ENCODE data around the gene NDUFS4.
"Not testable (repeated sequence)": the region's sequence is repeated elsewhere in the genome, so short reads cannot be mapped to it uniquely, and the experiment has no call there.

The NDUFS4 gene

GRCh38 chr5:53560506-53561191 is at the start of gene NDUFS4:
Gene NDUFS4 (plus strand): TSS chr5:53560639. CDS start chr5:53560663, 24 bp downstream.
- peak; percentile 86 for DNase-seq

DNA sequence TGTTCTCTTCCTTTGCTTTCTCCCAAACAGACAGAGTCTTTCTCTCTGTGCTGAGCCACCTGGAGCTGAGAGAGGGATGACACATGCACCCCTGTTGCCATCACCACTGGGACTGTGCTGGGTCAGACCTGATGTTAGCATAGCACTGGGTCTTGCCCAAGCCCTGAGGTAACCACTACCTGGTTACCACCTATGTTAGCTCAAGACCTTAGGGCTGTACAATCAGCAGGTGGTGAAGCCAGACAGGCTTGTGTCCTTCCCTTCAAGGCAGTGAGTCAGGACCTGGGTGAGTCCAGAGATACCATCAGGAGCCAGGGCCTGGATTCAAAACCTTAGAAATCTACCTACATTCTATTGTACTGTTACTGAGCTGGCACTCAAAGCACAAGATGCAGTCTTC is 47.9 kb upstream of the NDUFS4 start:
- no peak for DNase-seq

DNA sequence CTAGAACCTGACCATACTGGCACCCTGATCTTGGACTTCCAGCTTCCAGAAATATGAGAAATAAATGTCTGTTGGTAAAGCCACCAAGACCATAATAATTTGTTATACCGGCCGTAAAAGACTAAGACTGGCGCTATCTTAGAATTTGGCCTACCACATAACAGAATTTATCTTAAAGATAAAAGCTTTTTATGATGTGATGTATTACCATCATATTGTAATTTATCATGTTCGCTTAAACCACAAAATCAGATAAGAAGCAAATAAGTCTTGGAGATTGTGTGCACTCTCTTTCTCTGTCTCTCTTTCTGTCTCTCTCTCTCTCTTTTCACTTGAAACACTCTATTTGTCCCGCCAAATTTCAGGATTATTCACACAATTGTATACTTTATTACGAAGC is 44.5 kb upstream of the NDUFS4 start:
- DNase-seq = no peak

- no peak for DNase-seq
Observed at GRCh38 chr5:53520813-53521212, 39.6 kb upstream of the NDUFS4 start.

GRCh38 chr5:53537711-53538110 is 22.7 kb upstream of the NDUFS4 start:
- DNase-seq = no peak

DNA sequence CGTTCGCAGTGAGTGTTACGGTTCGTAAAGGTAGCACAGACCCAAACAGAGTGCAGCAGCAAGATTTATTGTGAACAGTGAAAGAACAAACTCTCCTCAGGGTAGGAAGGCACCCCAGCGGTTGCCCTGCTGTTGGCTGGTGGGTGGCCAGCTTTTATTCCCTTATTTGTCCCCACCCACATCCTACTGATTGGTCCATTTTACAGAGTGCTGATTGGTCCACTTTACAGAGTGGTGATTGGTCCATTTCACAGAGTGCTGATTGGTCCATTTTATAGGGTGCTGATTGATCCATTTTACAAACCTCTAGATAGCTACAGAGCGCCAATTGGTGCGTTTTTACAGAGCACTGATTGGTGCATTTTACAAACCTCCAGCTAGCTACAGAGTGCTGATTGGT is 19.7 kb upstream of the NDUFS4 start:
- not testable (repeated sequence) for DNase-seq

DNA sequence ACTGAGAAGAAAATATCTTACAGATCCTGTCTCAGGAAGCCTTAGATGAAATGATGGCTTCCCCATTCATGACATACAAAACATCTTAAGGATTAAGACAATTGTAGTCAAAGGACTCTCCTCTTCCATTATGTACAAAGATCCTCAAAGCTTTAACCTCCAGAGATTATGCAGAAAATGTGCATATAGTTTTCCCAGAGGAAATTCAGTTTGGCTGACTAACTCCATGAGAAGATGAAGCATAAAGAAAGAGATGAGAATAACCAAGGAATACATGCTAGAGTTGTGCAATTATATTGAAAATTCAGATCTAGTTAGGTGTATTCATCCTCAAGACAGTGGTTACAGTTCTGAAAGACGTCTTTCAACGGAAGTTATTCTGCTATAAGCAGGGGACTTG is 18.6 kb upstream of the NDUFS4 start:
- DNase-seq = no peak

GRCh38 chr5:53542926-53543325 is 17.5 kb upstream of the NDUFS4 start:
- DNase-seq = no peak

DNA sequence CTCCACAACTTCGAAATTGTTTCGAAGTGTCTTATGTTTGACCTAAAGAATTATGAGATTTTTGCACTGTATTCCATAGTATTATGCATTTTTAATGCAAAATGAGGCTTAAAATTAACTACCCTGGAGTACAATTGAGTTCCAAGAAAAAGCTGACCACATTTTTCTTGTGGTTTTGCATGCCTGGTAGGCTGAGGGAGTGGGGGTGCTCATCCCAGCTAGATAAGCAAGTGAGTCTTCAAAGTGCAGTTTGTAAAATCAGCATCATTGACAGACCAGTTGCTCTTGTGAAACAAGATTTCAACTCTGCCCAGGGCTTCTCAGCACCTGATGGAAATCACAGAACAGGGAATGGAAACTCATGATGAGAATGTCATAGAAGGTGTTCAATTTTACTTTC is 17.0 kb upstream of the NDUFS4 start:
- no peak for DNase-seq

- DNase-seq = no peak
Observed at GRCh38 chr5:53545744-53546143, 14.7 kb upstream of the NDUFS4 start.

DNA sequence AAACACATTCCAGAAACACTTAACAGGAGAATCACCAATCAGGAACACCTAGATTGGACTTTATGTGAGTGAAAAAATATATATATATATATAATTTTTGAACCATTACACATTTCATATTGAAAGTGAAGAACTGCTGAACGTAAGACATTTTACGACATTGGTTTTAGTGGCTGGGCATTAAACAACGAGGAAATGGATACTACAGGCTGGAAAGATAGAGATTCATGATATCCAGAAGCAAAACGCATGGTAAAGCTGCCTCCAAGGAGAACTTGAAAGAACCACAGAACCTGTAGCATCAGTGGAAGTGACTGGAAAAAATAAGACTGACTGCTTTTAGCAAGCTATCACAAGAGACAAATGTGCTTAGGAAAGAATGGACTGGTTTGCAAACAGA is 13.2 kb upstream of the NDUFS4 start:
- no peak for DNase-seq

DNA sequence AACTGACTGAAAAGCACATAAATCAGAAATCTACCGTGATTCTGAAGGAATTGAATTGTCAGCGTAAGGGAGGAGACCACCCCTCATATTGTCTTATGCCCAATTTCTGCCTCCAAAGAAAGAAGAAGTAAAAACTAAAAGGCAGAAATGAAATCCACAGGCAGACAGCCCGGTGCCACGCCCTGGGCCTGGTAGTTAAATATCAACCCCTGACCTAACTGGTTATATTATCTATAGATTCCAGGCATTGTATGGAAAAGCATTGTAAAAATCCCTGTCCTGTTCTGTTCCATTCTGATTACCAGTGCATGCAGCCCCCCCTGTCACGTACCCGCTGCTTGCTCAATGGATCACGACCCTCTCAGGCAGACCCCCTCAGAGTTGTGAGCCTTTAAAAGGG is 11.9 kb upstream of the NDUFS4 start:
- DNase-seq = not testable (repeated sequence)

- no peak for DNase-seq
Observed at GRCh38 chr5:53549792-53550191, 10.6 kb upstream of the NDUFS4 start.

GRCh38 chr5:53552561-53552960 is 7.9 kb upstream of the NDUFS4 start:
- DNase-seq = no peak

DNA sequence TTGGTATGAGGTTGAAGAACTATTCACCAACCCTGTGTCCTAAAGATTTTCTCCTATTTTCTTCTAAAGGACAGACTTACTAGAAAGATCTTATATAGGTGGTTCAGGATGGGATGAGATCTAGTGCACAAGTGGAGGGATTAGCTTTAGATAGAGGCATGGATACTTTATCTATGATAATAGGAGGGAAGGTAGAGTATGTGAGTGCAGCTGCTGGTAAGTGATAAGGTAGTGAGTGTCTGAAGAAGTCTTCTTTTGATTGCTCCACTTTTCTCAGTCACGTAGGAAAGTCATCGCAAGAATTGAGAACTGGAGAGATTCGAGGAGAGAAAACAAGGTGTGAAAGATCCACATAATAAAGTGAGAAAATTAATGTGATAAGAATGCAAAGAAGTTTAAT is 6.0 kb upstream of the NDUFS4 start:
- DNase-seq = no peak

GRCh38 chr5:53555160-53555559 is 5.3 kb upstream of the NDUFS4 start:
- no peak for DNase-seq

- no peak for DNase-seq
Observed at GRCh38 chr5:53556001-53556400, 4.4 kb upstream of the NDUFS4 start.

DNA sequence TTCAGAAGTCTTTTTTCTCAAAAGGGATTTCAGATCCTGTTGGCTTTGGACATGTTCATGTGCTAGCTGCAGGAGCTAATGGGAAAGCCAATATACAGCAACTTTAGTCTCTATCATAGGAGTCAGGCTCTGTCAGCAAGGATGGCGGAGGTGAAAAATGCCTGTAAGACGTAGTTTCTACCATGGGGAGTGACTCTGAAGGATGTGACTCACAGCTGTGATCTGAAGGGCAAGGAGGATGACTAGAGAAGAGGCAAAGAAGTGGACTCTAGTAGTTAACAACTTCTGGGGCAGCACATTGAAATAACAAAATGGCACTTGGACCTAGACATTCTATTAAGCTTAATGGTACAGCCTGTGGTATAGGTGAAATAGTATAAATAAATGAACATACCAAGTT is 3.1 kb upstream of the NDUFS4 start:
- DNase-seq = no peak

- no peak for DNase-seq
Observed at GRCh38 chr5:53558966-53559365, 1.5 kb upstream of the NDUFS4 start.

DNA sequence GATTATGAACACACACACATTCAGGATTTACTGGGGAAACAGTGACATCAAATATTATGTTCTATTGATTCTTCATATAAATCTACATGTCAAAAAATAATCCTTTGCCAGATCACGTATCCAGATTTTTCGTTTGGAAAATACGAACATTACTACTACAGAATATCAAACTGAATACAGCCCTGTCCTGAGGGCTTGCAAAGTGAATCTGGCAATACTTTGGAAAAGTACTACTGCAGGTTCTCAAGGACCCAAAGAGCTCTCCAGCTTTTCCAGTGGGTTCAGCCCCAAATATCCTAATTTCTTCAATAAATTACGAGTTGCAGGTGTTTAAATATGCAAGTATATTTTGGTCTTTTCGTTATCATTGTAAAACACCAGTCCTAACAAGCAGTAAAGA is 411 bp upstream of the NDUFS4 start:
- no peak for DNase-seq

GRCh38 chr5:53568401-53568800 is 8.0 kb downstream of the NDUFS4 start:
- DNase-seq = no peak

GRCh38 chr5:53568871-53569270 is 8.4 kb downstream of the NDUFS4 start:
- no peak for DNase-seq

- no peak for DNase-seq
Observed at GRCh38 chr5:53569453-53569852, 9.0 kb downstream of the NDUFS4 start.

GRCh38 chr5:53571403-53571802 is 11.0 kb downstream of the NDUFS4 start:
- no peak for DNase-seq

DNA sequence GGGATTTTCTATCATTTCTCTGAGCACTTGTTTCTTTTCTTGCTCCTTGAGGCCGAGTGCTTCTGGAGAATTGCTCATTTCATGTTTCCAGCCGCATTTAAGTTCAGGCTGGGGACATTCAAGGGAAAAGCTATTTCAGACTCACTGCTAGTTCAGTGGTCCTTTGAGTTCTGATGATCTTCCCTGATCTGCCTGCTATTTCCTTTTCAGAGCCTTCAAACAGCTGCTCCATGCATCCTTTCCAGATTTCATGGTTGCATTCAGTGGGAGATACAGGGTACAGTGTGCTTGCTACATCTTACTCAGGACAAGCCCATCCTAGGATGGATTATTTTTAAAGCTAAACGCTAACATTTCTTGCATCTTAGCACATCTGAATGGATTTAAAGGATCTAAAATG is 14.7 kb downstream of the NDUFS4 start:
- DNase-seq = no peak

GRCh38 chr5:53575831-53576230 is 15.4 kb downstream of the NDUFS4 start:
- DNase-seq = no peak

All from CD4-positive, alpha-beta T cell treated with Interleukin-12 subunit alpha and Interleukin-12 subunit beta, for 1 hour (primary cell).